Kidney tubule cell (primary cell): Measurements from ENCODE around the gene MAP4.

Experiments
- DNase-seq: peaks from one replicate; pipeline ENCODE4 v3.0.0-alpha.2; 2018; ENCODE audit warnings: low spot score

Gene MAP4

GRCh38 chr3:47961815-47962606, 54.2 kb downstream of the MAP4 start:
- peak; percentile 38 for DNase-seq

- DNase-seq, result no peak
Measured at GRCh38 chr3:47961036-47961435, 55.2 kb downstream of the MAP4 start.

- DNase-seq, result no peak
Measured at GRCh38 chr3:47956521-47956920, 59.7 kb downstream of the MAP4 start.

GRCh38 chr3:47954567-47954966, 61.6 kb downstream of the MAP4 start:
- no peak for DNase-seq

- DNase-seq, result no peak
Measured at GRCh38 chr3:47950453-47951169, 65.6 kb downstream of the MAP4 start.

- no peak for DNase-seq
Measured at GRCh38 chr3:47949979-47950378, 66.2 kb downstream of the MAP4 start.

- DNase-seq, result no peak
Measured at GRCh38 chr3:47940232-47940631, 76.0 kb downstream of the MAP4 start.

GRCh38 chr3:47932421-47932820, 83.8 kb downstream of the MAP4 start:
- DNase-seq, result no peak

- DNase-seq, result no peak
Measured at GRCh38 chr3:47930979-47931378, 85.2 kb downstream of the MAP4 start.

- no peak for DNase-seq
Measured at GRCh38 chr3:47916696-47917095, 99.5 kb downstream of the MAP4 start.

- no peak for DNase-seq
Measured at GRCh38 chr3:47916201-47916600, 100.0 kb downstream of the MAP4 start.

GRCh38 chr3:47912006-47912504, 104.2 kb downstream of the MAP4 start:
- DNase-seq, result peak; percentile 16

GRCh38 chr3:47910777-47911440, 105.3 kb downstream of the MAP4 start:
- DNase-seq, result peak; percentile 92

GRCh38 chr3:47910233-47910632, 106.0 kb downstream of the MAP4 start:
- DNase-seq, result no peak

GRCh38 chr3:47909607-47910006, 106.6 kb downstream of the MAP4 start:
- peak; percentile 49 for DNase-seq

GRCh38 chr3:47908744-47909143, 107.5 kb downstream of the MAP4 start:
- peak; percentile 76 for DNase-seq

- no peak for DNase-seq
Measured at GRCh38 chr3:47907784-47908183, 108.4 kb downstream of the MAP4 start.

GRCh38 chr3:47902746-47903145, 113.5 kb downstream of the MAP4 start:
- DNase-seq, result no peak

GRCh38 chr3:47901280-47901833, 114.9 kb downstream of the MAP4 start:
- no peak for DNase-seq

- DNase-seq, result no peak
Measured at GRCh38 chr3:47899495-47900108, 116.6 kb downstream of the MAP4 start.

- DNase-seq, result no peak
Measured at GRCh38 chr3:47897954-47898353, 118.3 kb downstream of the MAP4 start.

- DNase-seq, result no peak
Measured at GRCh38 chr3:47896736-47897135, 119.5 kb downstream of the MAP4 start.
